ENCODE measurements around the gene KIAA0232. TPM values are rescaled to one million over a fixed set of nuclear protein-coding genes. Genes with fewer than 3 reads are reported as not detected.

The KIAA0232 gene
- total RNA-seq, 1 experiment from 2014 or later: 28.5 TPM

DNA sequence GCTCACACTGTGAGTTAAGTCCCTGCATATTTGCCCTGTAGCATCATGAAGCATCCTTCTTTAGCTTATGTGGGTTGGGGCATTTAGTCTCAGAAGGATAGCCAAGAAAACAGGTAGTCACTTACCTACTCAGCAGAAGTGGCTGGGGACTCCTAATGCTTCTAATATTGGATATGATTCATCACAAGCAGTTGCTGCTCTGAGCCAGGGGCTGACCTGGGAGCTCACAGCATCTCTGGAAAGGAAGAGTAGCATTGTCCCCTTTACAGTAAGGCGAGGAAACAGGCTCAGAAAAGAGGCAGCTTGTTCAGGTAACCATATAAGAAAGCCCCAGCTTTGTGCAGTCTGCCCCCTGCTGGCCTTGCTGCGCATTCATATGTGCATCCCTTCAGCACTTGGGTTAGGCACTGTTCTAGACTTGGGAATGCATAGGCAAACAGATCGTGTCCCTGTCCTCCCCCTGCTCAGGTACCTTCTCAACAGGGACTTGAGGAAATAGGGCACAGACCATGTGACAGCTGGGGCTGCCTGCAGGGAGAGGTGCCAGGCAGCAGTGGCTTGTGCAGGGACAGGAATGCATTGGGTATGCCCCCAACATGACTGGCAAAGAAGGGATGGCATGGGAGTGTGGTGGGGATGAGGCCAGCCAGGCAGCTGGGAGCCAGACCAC is 91.4 kb downstream of the KIAA0232 start:
- TF ChIP-seq, protein P1, sequence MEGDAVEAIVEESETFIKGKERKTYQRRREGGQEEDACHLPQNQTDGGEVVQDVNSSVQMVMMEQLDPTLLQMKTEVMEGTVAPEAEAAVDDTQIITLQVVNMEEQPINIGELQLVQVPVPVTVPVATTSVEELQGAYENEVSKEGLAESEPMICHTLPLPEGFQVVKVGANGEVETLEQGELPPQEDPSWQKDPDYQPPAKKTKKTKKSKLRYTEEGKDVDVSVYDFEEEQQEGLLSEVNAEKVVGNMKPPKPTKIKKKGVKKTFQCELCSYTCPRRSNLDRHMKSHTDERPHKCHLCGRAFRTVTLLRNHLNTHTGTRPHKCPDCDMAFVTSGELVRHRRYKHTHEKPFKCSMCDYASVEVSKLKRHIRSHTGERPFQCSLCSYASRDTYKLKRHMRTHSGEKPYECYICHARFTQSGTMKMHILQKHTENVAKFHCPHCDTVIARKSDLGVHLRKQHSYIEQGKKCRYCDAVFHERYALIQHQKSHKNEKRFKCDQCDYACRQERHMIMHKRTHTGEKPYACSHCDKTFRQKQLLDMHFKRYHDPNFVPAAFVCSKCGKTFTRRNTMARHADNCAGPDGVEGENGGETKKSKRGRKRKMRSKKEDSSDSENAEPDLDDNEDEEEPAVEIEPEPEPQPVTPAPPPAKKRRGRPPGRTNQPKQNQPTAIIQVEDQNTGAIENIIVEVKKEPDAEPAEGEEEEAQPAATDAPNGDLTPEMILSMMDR (conservative IDR thresholded peaks at IDR 0.05): peak; percentile 89
- peak; percentile 75 for DNase-seq
- H2AK5ac ChIP-seq (ENCODE audit: insufficient read length, low read length): no peak overlapping the region
- H2BK12ac ChIP-seq (ENCODE audit: insufficient read length, low read depth, low read length): no peak overlapping the region
- no peak overlapping the region for H4K8ac ChIP-seq (replicated peaks; ENCODE audit: insufficient read length, low read depth, low read length)
- no peak overlapping the region for H2BK120ac ChIP-seq (ENCODE audit: low read depth, low read length, poor library complexity, severe bottlenecking)
- H3K23ac ChIP-seq (ENCODE audit: insufficient read length, low read depth, low read length): no peak overlapping the region
- H3K9me3 ChIP-seq (ENCODE audit: control insufficient read depth, low read depth, low read length): no peaks in the 10 kb centered on the region
- no peak overlapping the region for H3K56ac ChIP-seq (ENCODE audit: insufficient read length, low read depth, low read length)
- no peak overlapping the region for H4K91ac ChIP-seq (ENCODE audit: insufficient read length, low read depth, low read length)
- no peaks in the 10 kb centered on the region for H3K9me3 Mint-ChIP-seq
- H3K9ac ChIP-seq (ENCODE audit: extremely low read depth, insufficient read length, low read length): no peak overlapping the region
- H2AFZ ChIP-seq (ENCODE audit: low read length): no peak overlapping the region
- H3K4me1 Mint-ChIP-seq: peaks cover 0 to 4% of the 10 kb centered on the region in 2 experiments; a peak in 3 of 4 replicates
- H3K4me1 ChIP-seq (ENCODE audit: insufficient read depth, low read length): no peaks in the 10 kb centered on the region
- no peak overlapping the region for H2BK5ac ChIP-seq (ENCODE audit: insufficient read length, low read length)
- H3K79me1 ChIP-seq (ENCODE audit: insufficient read depth, low read depth, low read length, poor library complexity, severe bottlenecking): no peaks in the 10 kb centered on the region
- H2BK20ac ChIP-seq (ENCODE audit: low read depth, low read length, poor library complexity, severe bottlenecking): no peak overlapping the region
- H4K20me1 ChIP-seq (ENCODE audit: control insufficient read depth, insufficient read depth, insufficient read length): no peaks in the 10 kb centered on the region
- H3K27ac ChIP-seq (ENCODE audit: insufficient read length, low read depth, low read length): no peak overlapping the region
- no peak overlapping the region for H3K18ac ChIP-seq (ENCODE audit: insufficient read length, low read depth, low read length)
- no peak overlapping the region for H4K5ac ChIP-seq (ENCODE audit: insufficient read length, low read depth, low read length)
- WGBS (ENCODE audit: extremely low coverage, insufficient read length, low lambda C conversion rate): no CpG with 5 or more reads among the region's 3 CpGs
- no peak overlapping the region for H3K4ac ChIP-seq (ENCODE audit: low read depth, low read length)
- H3T11ph ChIP-seq (ENCODE audit: low read length): no peak overlapping the region
- no peak overlapping the region for H3K4me2 ChIP-seq (ENCODE audit: insufficient read depth, insufficient read length, low read length)
- H3K36me3 Mint-ChIP-seq (ENCODE audit: insufficient read depth in 1 of 3, low read depth in 3 of 3): peaks cover 17 to 64% (median 53%) of the 10 kb centered on the region in 3 experiments; a peak in 6 of 7 replicates
- H3K14ac ChIP-seq (ENCODE audit: insufficient read depth, low read length): no peak overlapping the region
- H3K27ac Mint-ChIP-seq: no peak overlapping the region
- no peak overlapping the region for H3K4me3 Mint-ChIP-seq
- H3K79me2 ChIP-seq (ENCODE audit: insufficient read depth, low read length): no peaks in the 10 kb centered on the region
- no peaks in the 10 kb centered on the region for H3K27me3 ChIP-seq (ENCODE audit: insufficient read depth, low read length)
- no peaks in the 10 kb centered on the region for H3K23me2 ChIP-seq (ENCODE audit: insufficient read length, low read depth, low read length, poor library complexity, severe bottlenecking)
- no peak overlapping the region for H2BK15ac ChIP-seq (ENCODE audit: low read depth, low read length)
- H3K27me3 Mint-ChIP-seq (ENCODE audit: low read depth): peaks cover under 1% of the 10 kb centered on the region; the same call in 1 of the 2 replicates

Measured in H9 (cell line).